DOHH2 (cell line): ENCODE data around the gene LBHD1.

Source experiments
- H3F3A ChIP-seq: fragments of 200-600 bp; sonication (generic), shearing (Covaris generic); 2 replicates; pipeline ENCODE4 v1.6.0; 2016; ENCODE audit warnings: antibody characterized with exemption, mild to moderate bottlenecking; ENCODE audit not compliant: control insufficient read depth, insufficient read depth
- H3K27ac ChIP-seq: fragments of 200-600 bp; sonication (generic); 2 replicates; pipeline ENCODE4 v1.5.1; 2014; ENCODE audit warnings: low read depth, mild to moderate bottlenecking, low read length, moderate library complexity
- H3K27me3 ChIP-seq: fragments of 200-600 bp; sonication (generic); 2 replicates; pipeline ENCODE4 v1.6.1; 2014; ENCODE audit warnings: mild to moderate bottlenecking, low read length, mixed read lengths; ENCODE audit not compliant: control insufficient read depth
- H3K36me3 ChIP-seq: fragments of 200-600 bp; sonication (generic); 2 replicates; pipeline ENCODE4 v1.6.1; 2014; ENCODE audit warnings: mild to moderate bottlenecking, low read length, moderate library complexity, mixed read lengths; ENCODE audit not compliant: control insufficient read depth
- H3K4me1 ChIP-seq: fragments of 200-600 bp; sonication (generic); 2 replicates; pipeline ENCODE4 v1.6.1; 2014; ENCODE audit warnings: mild to moderate bottlenecking, low read length, mixed read lengths; ENCODE audit not compliant: control insufficient read depth
- H3K4me2 ChIP-seq: fragments of 200-600 bp; sonication (generic); 2 replicates; pipeline ENCODE4 v1.6.0; 2014; ENCODE audit warnings: mild to moderate bottlenecking, low read length, moderate library complexity
- H3K4me3 ChIP-seq: fragments of 200-600 bp; sonication (generic); 2 replicates; pipeline ENCODE4 v1.5.1; 2014; ENCODE audit warnings: mild to moderate bottlenecking, low read length, mixed read lengths
- H3K79me2 ChIP-seq: fragments of 200-600 bp; sonication (generic); 2 replicates; pipeline ENCODE4 v1.6.1; 2014; ENCODE audit warnings: mild to moderate bottlenecking, low read length, mixed read lengths; ENCODE audit not compliant: control insufficient read depth
- H3K9me2 ChIP-seq: fragments of 200-600 bp; sonication (generic); replicated peaks from 2 replicates; pipeline ENCODE4 v1.6.1; 2014; ENCODE audit warnings: mild to moderate bottlenecking, low read length, mixed read lengths; ENCODE audit not compliant: control insufficient read depth
- H3K9me3 ChIP-seq: fragments of 200-600 bp; sonication (generic); 2 replicates; pipeline ENCODE4 v1.6.1; 2014; ENCODE audit warnings: antibody characterized with exemption, low read length, mixed read lengths; ENCODE audit not compliant: control insufficient read depth, insufficient read depth
- H4K20me1 ChIP-seq: fragments of 200-600 bp; sonication (generic); 2 replicates; pipeline ENCODE4 v1.6.0; 2014; ENCODE audit warnings: low read depth, mild to moderate bottlenecking, antibody characterized with exemption, low read length, moderate library complexity; ENCODE audit not compliant: control insufficient read depth, insufficient read depth
- EZH2phosphoT487 ChIP-seq: fragments of 200-600 bp; sonication (generic); IDR thresholded peaks from 2 replicates; pipeline ENCODE4 v1.6.1; 2017; ENCODE audit warnings: borderline replicate concordance, mild to moderate bottlenecking, antibody characterized with exemption, low read length, moderate library complexity, mixed read lengths
- TF ChIP-seq, protein P1 (sequence below): fragments of 200-600 bp; sonication (generic); IDR thresholded peaks from one replicate; pipeline ENCODE4 v1.5.1; 2014; ENCODE audit warnings: antibody characterized with exemption, mild to moderate bottlenecking, low read depth, low read length; ENCODE audit not compliant: poor library complexity, severe bottlenecking

Gene LBHD1

DNA sequence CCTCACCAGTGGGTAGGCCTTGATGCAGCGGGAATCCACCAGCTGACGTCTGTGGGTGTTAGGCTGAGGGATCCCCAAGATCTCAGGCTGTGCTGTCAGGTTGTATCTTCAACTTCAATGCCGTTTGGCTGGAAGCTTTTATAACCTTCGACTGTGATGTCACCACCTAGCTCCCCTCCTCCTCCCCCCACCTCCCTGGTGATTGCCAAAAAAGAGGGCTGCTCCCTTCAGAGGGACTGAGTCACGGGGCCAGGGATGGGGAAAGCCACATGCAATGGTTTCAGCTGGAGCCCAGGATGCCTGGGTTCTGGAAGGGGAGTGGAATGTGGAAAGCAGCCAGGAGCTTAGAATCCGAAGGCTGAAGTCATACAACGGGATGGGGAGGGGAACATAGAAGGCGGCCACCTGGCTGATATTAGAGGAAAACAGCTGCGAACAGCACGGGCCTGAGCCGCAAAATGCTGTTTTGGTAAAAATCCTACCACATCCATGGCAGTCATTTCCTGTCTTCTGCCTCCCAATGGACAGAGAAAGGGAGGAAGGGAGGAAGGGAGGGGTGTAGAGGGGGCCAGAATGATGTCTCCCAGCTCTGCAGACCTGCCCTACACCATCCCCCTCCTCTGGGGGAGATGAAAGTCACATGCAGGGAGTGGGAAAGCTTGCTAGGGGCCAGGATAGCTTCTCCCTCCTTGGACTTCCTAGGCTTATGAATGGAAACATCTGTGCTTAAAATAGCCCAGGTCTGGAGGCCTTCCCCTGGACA lies 17.5 kb upstream of the LBHD1 start, which contains the start of gene LRRN4CL:
Gene LRRN4CL, minus strand, starts transcription at position 110 of the 763 bp plus-strand sequence. CDS start 1,022 bp downstream, outside the sequence.
- H3K4me2 ChIP-seq: no peak within 1 kb of the TSS
- no peaks in the 10 kb centered on the region for H3K4me1 ChIP-seq
- no peak within 1 kb of the TSS for H3K4me3 ChIP-seq
- no peak within 1 kb of the TSS for H3K27ac ChIP-seq
- no peaks in the 10 kb centered on the region for H3K79me2 ChIP-seq
- H3K9me3 ChIP-seq: no peaks in the 10 kb centered on the region
- peaks cover 24% of the 10 kb centered on the region for H3K36me3 ChIP-seq
- H3K9me2 ChIP-seq: no peaks in the 10 kb centered on the region
- peaks cover 3% of the 10 kb centered on the region; the same call in 1 of the 2 replicates for H3F3A ChIP-seq
- H3K27me3 ChIP-seq: no peaks in the 10 kb centered on the region
- TF ChIP-seq, protein P1, sequence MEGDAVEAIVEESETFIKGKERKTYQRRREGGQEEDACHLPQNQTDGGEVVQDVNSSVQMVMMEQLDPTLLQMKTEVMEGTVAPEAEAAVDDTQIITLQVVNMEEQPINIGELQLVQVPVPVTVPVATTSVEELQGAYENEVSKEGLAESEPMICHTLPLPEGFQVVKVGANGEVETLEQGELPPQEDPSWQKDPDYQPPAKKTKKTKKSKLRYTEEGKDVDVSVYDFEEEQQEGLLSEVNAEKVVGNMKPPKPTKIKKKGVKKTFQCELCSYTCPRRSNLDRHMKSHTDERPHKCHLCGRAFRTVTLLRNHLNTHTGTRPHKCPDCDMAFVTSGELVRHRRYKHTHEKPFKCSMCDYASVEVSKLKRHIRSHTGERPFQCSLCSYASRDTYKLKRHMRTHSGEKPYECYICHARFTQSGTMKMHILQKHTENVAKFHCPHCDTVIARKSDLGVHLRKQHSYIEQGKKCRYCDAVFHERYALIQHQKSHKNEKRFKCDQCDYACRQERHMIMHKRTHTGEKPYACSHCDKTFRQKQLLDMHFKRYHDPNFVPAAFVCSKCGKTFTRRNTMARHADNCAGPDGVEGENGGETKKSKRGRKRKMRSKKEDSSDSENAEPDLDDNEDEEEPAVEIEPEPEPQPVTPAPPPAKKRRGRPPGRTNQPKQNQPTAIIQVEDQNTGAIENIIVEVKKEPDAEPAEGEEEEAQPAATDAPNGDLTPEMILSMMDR: no peak
- TF ChIP-seq EZH2phosphoT487: no peak
- no peaks in the 10 kb centered on the region for H4K20me1 ChIP-seq

DNA sequence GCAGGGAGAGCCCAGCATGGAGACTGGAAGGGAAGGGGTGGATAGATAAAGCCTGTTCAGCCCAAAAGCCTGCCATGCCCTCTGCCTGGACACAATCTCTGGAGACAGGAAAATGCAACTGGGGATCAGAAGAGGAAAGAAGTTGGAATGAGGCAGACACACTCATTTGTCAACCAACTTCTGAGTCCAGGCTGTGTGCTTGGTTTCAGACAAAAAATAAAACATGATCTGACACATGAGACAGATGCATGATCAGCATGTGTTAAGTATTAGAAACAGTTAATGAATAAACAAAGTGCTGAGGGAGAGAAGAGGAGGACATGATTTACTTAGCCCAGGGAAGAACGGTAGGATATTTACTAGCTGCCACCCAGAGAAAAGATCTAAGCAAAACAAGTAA lies 16.4 kb upstream of the LBHD1 start:
- Histone ChIP-seq H3K79me2 (no peaks in the 10 kb centered on the region), H3K4me1 (no peaks in the 10 kb centered on the region), H3K9me2 (no peaks in the 10 kb centered on the region), H3K27ac (no peak overlapping the region), H3K9me3 (no peaks in the 10 kb centered on the region), H4K20me1 (no peaks in the 10 kb centered on the region), H3K4me3 (no peak overlapping the region), H3F3A (peaks cover 3% of the 10 kb centered on the region; the same call in 1 of the 2 replicates), H3K36me3 (peaks cover 20% of the 10 kb centered on the region), H3K4me2 (no peak overlapping the region), H3K27me3 (no peaks in the 10 kb centered on the region)
- no peak for TF ChIP-seq EZH2phosphoT487
- TF ChIP-seq, protein P1: no peak

DNA sequence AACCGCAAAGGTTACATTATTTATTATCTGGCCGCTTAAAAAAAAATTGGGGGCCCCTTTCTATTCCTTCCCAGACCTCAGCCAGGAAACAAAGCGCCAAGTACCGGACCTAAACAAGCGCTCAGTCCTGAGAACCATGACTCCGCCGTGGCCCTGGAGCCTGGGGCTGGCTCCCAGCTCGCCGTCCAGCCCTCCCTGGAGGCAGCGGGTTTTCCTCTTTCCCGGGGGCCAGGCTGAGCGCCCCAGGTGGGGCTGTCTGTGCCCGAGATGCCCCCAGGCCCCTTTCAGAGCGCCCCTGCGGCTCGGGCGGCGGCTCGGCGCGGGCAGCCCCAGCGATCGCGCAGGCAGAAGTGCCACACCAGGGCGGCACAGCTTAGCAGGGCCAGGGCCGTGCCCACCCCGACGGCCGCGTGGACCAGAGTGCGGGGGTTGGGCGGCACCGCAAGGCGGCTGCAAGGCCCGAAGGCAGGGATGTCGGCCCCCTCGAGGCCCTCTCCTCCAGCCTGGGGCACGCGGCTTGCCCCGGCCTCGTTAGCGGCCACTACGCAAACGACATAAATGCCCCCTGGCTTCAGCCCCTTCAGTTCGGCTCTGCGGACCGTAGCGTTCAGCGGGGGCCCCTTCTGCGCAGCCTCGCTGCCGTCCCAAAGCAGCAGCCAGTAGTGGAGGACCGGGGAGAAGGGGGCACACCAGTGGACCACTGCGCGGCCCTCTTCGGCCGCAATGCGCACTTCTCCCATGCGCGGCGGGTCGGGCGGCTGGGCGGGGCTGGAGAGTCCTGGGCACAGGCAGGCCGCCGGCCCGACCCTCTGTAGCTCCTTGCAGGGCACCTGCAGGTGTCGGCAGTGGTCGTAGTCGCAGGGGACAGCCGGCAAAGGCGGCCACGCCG lies 15.7 kb upstream of the LBHD1 start:
- TF ChIP-seq EZH2phosphoT487: no peak
- TF ChIP-seq, protein P1: no peak
- H3K9me2 ChIP-seq: no peaks in the 10 kb centered on the region
- peaks cover 3% of the 10 kb centered on the region; the same call in 1 of the 2 replicates for H3F3A ChIP-seq
- H3K27me3 ChIP-seq: no peaks in the 10 kb centered on the region
- no peak overlapping the region for H3K4me3 ChIP-seq
- H3K4me1 ChIP-seq: no peaks in the 10 kb centered on the region
- peaks cover 17% of the 10 kb centered on the region for H3K36me3 ChIP-seq
- H3K9me3 ChIP-seq: no peaks in the 10 kb centered on the region
- no peaks in the 10 kb centered on the region for H4K20me1 ChIP-seq
- no peaks in the 10 kb centered on the region for H3K79me2 ChIP-seq
- H3K27ac ChIP-seq: no peak overlapping the region
- H3K4me2 ChIP-seq: no peak overlapping the region
